Activated T-cell treated with anti-CD3 and anti-CD28 coated beads, Interleukin-2, amount 50 U/mL, for 48 hours (primary cell): ENCODE measurements around the gene PDE4A.
A peak's percentile ranks its signal among the peaks of the same experiment; 100 is the strongest.

ENCODE experiments used
- DNase-seq, 2 experiments: peaks; one replicate each; pipeline ENCODE4 v3.0.0-alpha.2; 2020

Gene PDE4A

GRCh38 chr19:10516671-10517286 is 96.4 kb downstream of the PDE4A start:
- no peak for DNase-seq

GRCh38 chr19:10517361-10517759 is 97.0 kb downstream of the PDE4A start, which contains the start of gene S1PR5:
S1PR5 (minus strand) TSS chr19:10517447; CDS start chr19:10515011, 2,436 bp downstream.
- peak in 1 of 2 experiments; percentile 37 for DNase-seq

GRCh38 chr19:10517760-10518443 is 97.6 kb downstream of the PDE4A start:
- no peak for DNase-seq

- DNase-seq = no peak
These were observed 98.4 kb downstream of the PDE4A start for GRCh38 chr19:10518444-10519361.
